Fibroblast of lung (primary cell): ENCODE data around the gene DDC.

Experiments
- CTCF ChIP-seq, 2 donors: IDR thresholded peaks in 1 of 2; conservative IDR thresholded peaks in 1 of 2; 1 replicate in 1 of 2; 2 replicates in 1 of 2; pipeline ENCODE4 v1.5.1; 2011 to 2012; ENCODE audit warnings: low read length in 2 of 2, control low read depth in 1 of 2, inconsistent platforms in 1 of 2, low read depth in 1 of 2, mild to moderate bottlenecking in 1 of 2
- EZH2 ChIP-seq: IDR thresholded peaks from 2 replicates; pipeline ENCODE4 v1.5.1; 2012; ENCODE audit warnings: low read length, control low read depth, mild to moderate bottlenecking; ENCODE audit errors: missing control alignments

DNA sequence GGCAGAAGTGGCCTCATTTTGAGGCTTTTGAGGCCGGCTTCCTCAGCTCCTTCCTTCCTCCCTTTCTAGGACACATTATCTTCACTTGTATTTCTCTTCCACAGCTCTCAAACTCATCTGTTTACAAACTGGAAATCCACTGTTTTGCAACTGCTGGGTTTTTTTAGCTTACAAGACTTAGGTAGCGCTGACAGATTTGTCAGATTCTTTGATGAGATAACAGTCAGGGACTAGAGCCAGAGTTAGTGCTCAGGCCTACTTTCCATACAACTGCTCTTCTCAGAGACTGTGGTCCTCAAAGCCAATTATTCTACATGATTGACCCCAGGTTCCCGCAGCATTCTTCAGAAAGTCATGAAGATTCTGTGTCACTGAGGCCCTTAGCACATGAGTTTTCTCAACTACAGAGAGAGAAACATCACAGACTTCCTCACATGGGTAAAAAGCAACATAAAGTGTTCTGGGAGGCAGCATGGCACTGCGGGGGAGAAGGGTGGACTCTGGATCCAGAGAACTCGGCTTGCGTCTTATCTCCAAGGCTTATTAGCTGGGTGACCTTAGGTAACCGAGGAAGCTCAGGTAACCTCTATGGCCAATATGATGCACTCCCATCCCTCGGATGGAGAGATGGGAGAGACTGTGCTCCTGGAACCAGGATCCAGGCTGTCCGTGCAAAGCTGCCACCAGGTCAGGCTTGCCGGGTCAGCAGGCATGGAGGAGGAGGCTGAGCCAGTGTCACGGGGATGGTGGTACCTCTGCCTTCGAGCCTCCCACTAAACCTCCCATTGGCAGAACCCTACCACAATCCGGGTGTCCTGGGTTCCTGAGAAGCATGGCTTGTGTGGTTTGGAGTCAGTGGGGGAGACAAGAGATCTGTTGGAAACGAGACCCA, 10.5 kb downstream of the DDC start:
- TF ChIP-seq CTCF (conservative IDR thresholded peaks at IDR 0.05 in 1 of 2, IDR thresholded peaks at IDR 0.05 in 1 of 2; ENCODE audit: low read depth in 1 of 2, low read length in 2 of 2) = no peak
- no peak for TF ChIP-seq EZH2
